ENCODE measurements around the gene CPLANE1. TPM values are rescaled to one million over a fixed set of nuclear protein-coding genes. Genes with fewer than 3 reads are reported as not detected.

CPLANE1 gene
- total RNA-seq, 1 experiment from 2014 or later = 15.3 TPM

DNA sequence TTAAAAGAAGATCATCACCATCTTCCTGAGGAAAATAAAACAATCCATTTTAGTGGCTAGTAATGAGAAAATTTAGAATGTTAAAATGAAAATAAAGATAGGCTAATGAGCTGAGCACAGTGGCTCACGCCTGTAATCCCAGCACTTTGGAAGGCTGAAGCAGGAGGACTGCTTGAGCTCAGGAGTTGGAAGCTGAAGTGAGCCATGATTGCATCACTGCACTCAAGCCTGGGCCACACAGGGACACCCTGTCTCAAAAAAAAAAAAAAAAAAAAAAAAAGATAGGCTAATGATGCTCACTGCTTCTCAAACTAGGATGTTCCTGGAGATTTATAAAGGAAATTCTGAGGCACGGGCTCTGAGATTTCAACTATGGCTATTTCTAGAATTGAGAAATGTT, 50.3 kb downstream of the CPLANE1 start:
- intact Hi-C loops (cut with micrococcal nuclease; ENCODE audit: unreplicated experiment) = no loop called here
- POLR2A ChIA-PET = no interaction called here
- CTCF ChIA-PET = no interaction called here
- no peak overlapping the region for H3K27ac Mint-ChIP-seq (ENCODE audit: unreplicated experiment)
- H3K36me3 Mint-ChIP-seq (ENCODE audit: insufficient read depth, unreplicated experiment) = peaks cover 11% of the 10 kb centered on the region
- TF ChIP-seq, protein P1, sequence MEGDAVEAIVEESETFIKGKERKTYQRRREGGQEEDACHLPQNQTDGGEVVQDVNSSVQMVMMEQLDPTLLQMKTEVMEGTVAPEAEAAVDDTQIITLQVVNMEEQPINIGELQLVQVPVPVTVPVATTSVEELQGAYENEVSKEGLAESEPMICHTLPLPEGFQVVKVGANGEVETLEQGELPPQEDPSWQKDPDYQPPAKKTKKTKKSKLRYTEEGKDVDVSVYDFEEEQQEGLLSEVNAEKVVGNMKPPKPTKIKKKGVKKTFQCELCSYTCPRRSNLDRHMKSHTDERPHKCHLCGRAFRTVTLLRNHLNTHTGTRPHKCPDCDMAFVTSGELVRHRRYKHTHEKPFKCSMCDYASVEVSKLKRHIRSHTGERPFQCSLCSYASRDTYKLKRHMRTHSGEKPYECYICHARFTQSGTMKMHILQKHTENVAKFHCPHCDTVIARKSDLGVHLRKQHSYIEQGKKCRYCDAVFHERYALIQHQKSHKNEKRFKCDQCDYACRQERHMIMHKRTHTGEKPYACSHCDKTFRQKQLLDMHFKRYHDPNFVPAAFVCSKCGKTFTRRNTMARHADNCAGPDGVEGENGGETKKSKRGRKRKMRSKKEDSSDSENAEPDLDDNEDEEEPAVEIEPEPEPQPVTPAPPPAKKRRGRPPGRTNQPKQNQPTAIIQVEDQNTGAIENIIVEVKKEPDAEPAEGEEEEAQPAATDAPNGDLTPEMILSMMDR (IDR thresholded peaks at IDR 0.05; ENCODE audit: insufficient read depth in 1 of 2, low read depth in 1 of 2, low read length in 1 of 2, severe bottlenecking in 1 of 2, unreplicated experiment in 1 of 2) = no peak
- H3K27me3 ChIP-seq (replicated peaks; ENCODE audit: control insufficient read depth, insufficient read depth, low read length) = no peaks in the 10 kb centered on the region
- H3K4me1 ChIP-seq = no peaks in the 10 kb centered on the region
- no peaks in the 10 kb centered on the region for H3K9me3 Mint-ChIP-seq (ENCODE audit: unreplicated experiment)
- no peak overlapping the region for H3K4me3 Mint-ChIP-seq (ENCODE audit: unreplicated experiment)
- no TSS peak for BruUV-seq (replicated peaks)
- no peak for DNase-seq
- H3K9me3 ChIP-seq = no peaks in the 10 kb centered on the region
- H3K36me3 ChIP-seq (ENCODE audit: control insufficient read depth, insufficient read depth, low read length) = no peaks in the 10 kb centered on the region
- no peaks in the 10 kb centered on the region for H3K27me3 Mint-ChIP-seq (ENCODE audit: insufficient read depth, unreplicated experiment)
- H3K4me3 ChIP-seq (ENCODE audit: low read depth, low read length) = no peak overlapping the region
- no peaks in the 10 kb centered on the region for H3K4me1 Mint-ChIP-seq (ENCODE audit: low read depth, unreplicated experiment)

DNA sequence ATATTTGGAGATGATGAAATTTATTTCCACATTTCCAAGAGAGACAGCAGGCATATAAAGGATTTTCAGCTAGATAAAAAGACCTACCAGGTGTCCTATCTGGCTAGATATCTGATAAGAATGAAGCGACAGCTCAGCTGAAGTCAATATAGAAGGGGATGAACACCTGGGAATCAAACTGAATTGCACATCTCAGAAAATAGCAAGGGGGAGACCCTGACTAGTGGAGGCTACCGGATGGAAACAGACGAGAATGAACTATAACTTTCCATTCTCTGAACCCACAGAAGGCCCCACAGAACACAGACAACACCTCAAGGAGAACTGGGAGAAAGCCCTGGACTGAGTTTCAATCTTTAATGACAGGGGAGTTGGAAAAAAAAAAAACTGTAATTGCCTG, 51.1 kb downstream of the CPLANE1 start:
- Histone ChIP-seq H3K4me3 (ENCODE audit: low read depth, low read length) (no peak overlapping the region), H3K4me1 (no peaks in the 10 kb centered on the region), H3K27me3 (replicated peaks; ENCODE audit: control insufficient read depth, insufficient read depth, low read length) (no peaks in the 10 kb centered on the region), H3K9me3 (no peaks in the 10 kb centered on the region), H3K36me3 (ENCODE audit: control insufficient read depth, insufficient read depth, low read length) (no peaks in the 10 kb centered on the region)
- Mint-ChIP-seq H3K4me1 (ENCODE audit: low read depth, unreplicated experiment) (no peaks in the 10 kb centered on the region), H3K9me3 (ENCODE audit: unreplicated experiment) (no peaks in the 10 kb centered on the region), H3K36me3 (ENCODE audit: insufficient read depth, unreplicated experiment) (peaks cover 12% of the 10 kb centered on the region), H3K27me3 (ENCODE audit: insufficient read depth, unreplicated experiment) (no peaks in the 10 kb centered on the region), H3K4me3 (ENCODE audit: unreplicated experiment) (no peak overlapping the region), H3K27ac (ENCODE audit: unreplicated experiment) (no peak overlapping the region)
- TF ChIP-seq, protein P1 (IDR thresholded peaks at IDR 0.05; ENCODE audit: insufficient read depth in 1 of 2, low read depth in 1 of 2, low read length in 1 of 2, severe bottlenecking in 1 of 2, unreplicated experiment in 1 of 2) = no peak
- CTCF ChIA-PET = no interaction called here
- POLR2A ChIA-PET = no interaction called here
- intact Hi-C loops (cut with micrococcal nuclease; ENCODE audit: unreplicated experiment) = no loop called here
- BruUV-seq (replicated peaks) = no TSS peak
- DNase-seq = no peak

DNA sequence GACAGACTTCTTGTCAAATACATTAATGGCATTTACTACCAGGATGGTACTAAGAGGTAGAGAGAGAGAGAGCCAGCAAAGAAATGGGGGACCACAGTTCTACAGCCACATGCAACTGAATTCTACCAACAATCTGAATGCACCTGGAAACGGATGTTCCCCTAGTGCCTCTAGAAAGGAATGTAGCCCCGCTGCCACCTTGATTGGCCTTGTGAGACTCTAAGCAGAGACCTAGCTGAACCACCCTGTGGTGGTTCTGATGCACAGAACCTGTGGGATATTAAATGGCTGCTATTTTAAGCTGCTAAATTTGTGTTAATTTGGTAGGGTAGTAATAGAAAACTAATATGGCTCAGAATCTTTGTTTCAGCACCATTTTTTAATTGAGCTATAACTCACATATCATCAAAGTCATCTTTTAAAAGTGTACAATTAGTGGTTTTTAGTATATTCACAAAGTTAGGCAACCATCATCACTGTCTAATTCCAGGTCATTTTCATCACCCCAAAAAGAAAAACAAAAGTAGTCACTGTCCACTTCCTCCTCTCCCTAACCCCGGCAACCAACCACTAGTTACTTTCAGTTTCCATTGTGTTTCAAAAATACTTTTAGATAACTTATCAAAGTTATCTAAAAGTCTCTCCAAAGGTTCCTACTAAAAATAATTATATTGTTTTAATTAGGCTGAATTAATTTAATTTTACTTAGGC, 51.7 kb downstream of the CPLANE1 start:
- BruUV-seq (replicated peaks) = no TSS peak
- H3K36me3 ChIP-seq (ENCODE audit: control insufficient read depth, insufficient read depth, low read length) = no peaks in the 10 kb centered on the region
- H3K27me3 Mint-ChIP-seq (ENCODE audit: insufficient read depth, unreplicated experiment) = no peaks in the 10 kb centered on the region
- no peaks in the 10 kb centered on the region for H3K9me3 ChIP-seq
- H3K27me3 ChIP-seq (replicated peaks; ENCODE audit: control insufficient read depth, insufficient read depth, low read length) = no peaks in the 10 kb centered on the region
- DNase-seq = no peak
- intact Hi-C loops (cut with micrococcal nuclease; ENCODE audit: unreplicated experiment) = no loop called here
- H3K4me1 ChIP-seq = no peaks in the 10 kb centered on the region
- H3K27ac Mint-ChIP-seq (ENCODE audit: unreplicated experiment) = no peak overlapping the region
- H3K4me3 ChIP-seq (ENCODE audit: low read depth, low read length) = no peak overlapping the region
- no peaks in the 10 kb centered on the region for H3K9me3 Mint-ChIP-seq (ENCODE audit: unreplicated experiment)
- no peak overlapping the region for H3K4me3 Mint-ChIP-seq (ENCODE audit: unreplicated experiment)
- POLR2A ChIA-PET = no interaction called here
- H3K36me3 Mint-ChIP-seq (ENCODE audit: insufficient read depth, unreplicated experiment) = peaks cover 12% of the 10 kb centered on the region
- CTCF ChIA-PET = no interaction called here
- TF ChIP-seq, protein P1 (IDR thresholded peaks at IDR 0.05; ENCODE audit: insufficient read depth in 1 of 2, low read depth in 1 of 2, low read length in 1 of 2, severe bottlenecking in 1 of 2, unreplicated experiment in 1 of 2) = no peak
- H3K4me1 Mint-ChIP-seq (ENCODE audit: low read depth, unreplicated experiment) = no peaks in the 10 kb centered on the region
